HG02798 (cell line): Measurements from ENCODE around the gene ATP2B2.

Experiments used
- ATAC-seq: cut with Tn5 transposase; IDR thresholded peaks from one replicate; pipeline ENCODE4 v1.9.1; 2021; ENCODE audit warnings: mild to moderate bottlenecking; ENCODE audit not compliant: unreplicated experiment, poor library complexity

Gene ATP2B2

GRCh38 chr3:10289787-10290355 lies 215.5 kb downstream of the ATP2B2 start:
- ATAC-seq: no peak

- ATAC-seq: no peak
Observed at GRCh38 chr3:10289077-10289476, 216.3 kb downstream of the ATP2B2 start.

- no peak for ATAC-seq
Observed at GRCh38 chr3:10288575-10288960, 216.8 kb downstream of the ATP2B2 start.

GRCh38 chr3:10287936-10288574 lies 217.3 kb downstream of the ATP2B2 start:
- ATAC-seq: no peak

GRCh38 chr3:10286596-10287295 lies 218.6 kb downstream of the ATP2B2 start:
- ATAC-seq: no peak

- no peak for ATAC-seq
Observed at GRCh38 chr3:10286133-10286524, 219.3 kb downstream of the ATP2B2 start.

- ATAC-seq: no peak
Observed at GRCh38 chr3:10285272-10286132, 219.9 kb downstream of the ATP2B2 start.

- ATAC-seq: no peak
Observed at GRCh38 chr3:10284496-10284895, 220.9 kb downstream of the ATP2B2 start.

GRCh38 chr3:10283638-10284037 lies 221.7 kb downstream of the ATP2B2 start:
- no peak for ATAC-seq

- no peak for ATAC-seq
Observed at GRCh38 chr3:10281951-10282350, 223.4 kb downstream of the ATP2B2 start.

- ATAC-seq: no peak
Observed at GRCh38 chr3:10280571-10280970, 224.8 kb downstream of the ATP2B2 start.

- no peak for ATAC-seq
Observed at GRCh38 chr3:10280177-10280529, 225.2 kb downstream of the ATP2B2 start.

GRCh38 chr3:10279384-10280176 lies 225.8 kb downstream of the ATP2B2 start:
- ATAC-seq: no peak

GRCh38 chr3:10278501-10278900 lies 226.9 kb downstream of the ATP2B2 start:
- ATAC-seq: no peak

- no peak for ATAC-seq
Observed at GRCh38 chr3:10277115-10277625, 228.2 kb downstream of the ATP2B2 start.

- ATAC-seq: no peak
Observed at GRCh38 chr3:10274601-10275000, 230.8 kb downstream of the ATP2B2 start.
